SK-N-SH (cell line): ENCODE measurements around the gene MAD1L1.

ENCODE experiments used
- EZH2phosphoT487 ChIP-seq: fragments of 200-600 bp; sonication (generic); IDR thresholded peaks from 2 replicates; pipeline ENCODE4 v1.6.1; 2017; ENCODE audit warnings: low read depth, mixed run types, mild to moderate bottlenecking, antibody characterized with exemption, moderate library complexity, borderline replicate concordance
- MEF2A ChIP-seq: IDR thresholded peaks from 2 replicates; pipeline ENCODE4 v1.4.0; 2012; ENCODE audit warnings: low read depth, borderline replicate concordance
- REST ChIP-seq: IDR thresholded peaks from 2 replicates; pipeline ENCODE4 v1.6.1; 2012; ENCODE audit warnings: mild to moderate bottlenecking, low read depth, low read length, moderate library complexity
- SIN3A ChIP-seq: IDR thresholded peaks from 2 replicates; pipeline ENCODE4 v1.6.1; 2012; ENCODE audit warnings: low read depth, mild to moderate bottlenecking, low read length, moderate library complexity, borderline replicate concordance
- TEAD4 ChIP-seq: IDR thresholded peaks from 2 replicates; pipeline ENCODE4 v1.4.0; 2012; ENCODE audit warnings: mild to moderate bottlenecking, borderline replicate concordance; ENCODE audit not compliant: insufficient read depth
- TF ChIP-seq, protein P1 (sequence below): fragments of 150-350 bp; IDR thresholded peaks from 2 replicates; pipeline ENCODE4 v1.6.1; 2017; ENCODE audit warnings: antibody characterized with exemption, low read length, low read depth, borderline replicate concordance
- TF ChIP-seq, protein P2 (sequence below): fragments of 200-600 bp; sonication (generic); IDR thresholded peaks from 2 replicates; pipeline ENCODE4 v1.6.1; 2017; ENCODE audit warnings: antibody characterized with exemption, mild to moderate bottlenecking, moderate library complexity

- TF ChIP-seq, protein P1, sequence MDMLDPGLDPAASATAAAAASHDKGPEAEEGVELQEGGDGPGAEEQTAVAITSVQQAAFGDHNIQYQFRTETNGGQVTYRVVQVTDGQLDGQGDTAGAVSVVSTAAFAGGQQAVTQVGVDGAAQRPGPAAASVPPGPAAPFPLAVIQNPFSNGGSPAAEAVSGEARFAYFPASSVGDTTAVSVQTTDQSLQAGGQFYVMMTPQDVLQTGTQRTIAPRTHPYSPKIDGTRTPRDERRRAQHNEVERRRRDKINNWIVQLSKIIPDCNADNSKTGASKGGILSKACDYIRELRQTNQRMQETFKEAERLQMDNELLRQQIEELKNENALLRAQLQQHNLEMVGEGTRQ: no peak
- TF ChIP-seq, protein P2, sequence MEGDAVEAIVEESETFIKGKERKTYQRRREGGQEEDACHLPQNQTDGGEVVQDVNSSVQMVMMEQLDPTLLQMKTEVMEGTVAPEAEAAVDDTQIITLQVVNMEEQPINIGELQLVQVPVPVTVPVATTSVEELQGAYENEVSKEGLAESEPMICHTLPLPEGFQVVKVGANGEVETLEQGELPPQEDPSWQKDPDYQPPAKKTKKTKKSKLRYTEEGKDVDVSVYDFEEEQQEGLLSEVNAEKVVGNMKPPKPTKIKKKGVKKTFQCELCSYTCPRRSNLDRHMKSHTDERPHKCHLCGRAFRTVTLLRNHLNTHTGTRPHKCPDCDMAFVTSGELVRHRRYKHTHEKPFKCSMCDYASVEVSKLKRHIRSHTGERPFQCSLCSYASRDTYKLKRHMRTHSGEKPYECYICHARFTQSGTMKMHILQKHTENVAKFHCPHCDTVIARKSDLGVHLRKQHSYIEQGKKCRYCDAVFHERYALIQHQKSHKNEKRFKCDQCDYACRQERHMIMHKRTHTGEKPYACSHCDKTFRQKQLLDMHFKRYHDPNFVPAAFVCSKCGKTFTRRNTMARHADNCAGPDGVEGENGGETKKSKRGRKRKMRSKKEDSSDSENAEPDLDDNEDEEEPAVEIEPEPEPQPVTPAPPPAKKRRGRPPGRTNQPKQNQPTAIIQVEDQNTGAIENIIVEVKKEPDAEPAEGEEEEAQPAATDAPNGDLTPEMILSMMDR: no peak
- TF ChIP-seq MEF2A: no peak
- TF ChIP-seq EZH2phosphoT487: no peak
- TF ChIP-seq TEAD4: no peak
- no peak for TF ChIP-seq REST
- TF ChIP-seq SIN3A: no peak
These were observed 32.2 kb downstream of the MAD1L1 start for GRCh38 chr7:2200584-2200980.
